Measurements from ENCODE around the gene SLC7A6OS.

Gene SLC7A6OS

DNA sequence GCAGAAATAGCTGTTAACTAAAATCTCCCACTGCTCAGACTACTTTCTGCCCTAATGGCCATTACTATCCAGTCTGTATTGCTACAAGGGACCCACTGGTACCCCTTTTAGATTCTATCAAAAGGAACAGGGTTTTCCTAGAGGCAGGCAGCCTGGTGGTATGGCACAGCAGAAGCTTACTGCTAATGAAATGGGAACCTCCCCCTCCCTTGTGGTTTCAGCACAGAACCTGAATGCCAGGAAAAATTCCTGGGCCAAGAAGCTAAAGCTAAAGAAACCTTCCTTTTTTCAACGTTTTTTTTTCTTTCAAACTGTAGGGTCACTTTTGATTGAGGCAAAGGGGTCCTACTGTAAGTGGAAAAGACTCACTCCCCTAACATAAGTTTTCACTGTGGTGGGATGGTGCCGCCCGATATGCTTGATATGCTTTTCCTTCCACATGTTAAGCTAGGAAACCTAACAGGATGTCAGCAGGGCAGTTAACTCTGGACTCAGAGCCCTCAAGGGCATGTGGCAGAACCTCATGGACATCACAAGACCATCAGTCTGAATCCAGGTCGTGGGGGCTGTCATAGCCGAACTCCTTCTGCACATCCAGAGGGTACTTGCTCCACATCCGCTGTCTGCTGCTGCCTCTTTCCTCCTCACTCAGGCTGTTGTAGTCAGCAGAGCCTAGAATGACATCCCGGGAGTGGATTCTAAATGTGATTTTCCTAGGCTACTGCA is 9.8 kb downstream of the SLC7A6OS start:
- Histone ChIP-seq H3K27ac (no peak overlapping the region), H3K9me3 (ENCODE audit: severe bottlenecking) (no peaks in the 10 kb centered on the region), H3K4me3 (ENCODE audit: low read depth, low read length) (no peak overlapping the region), H3K27me3 (ENCODE audit: insufficient read depth, low read depth, severe bottlenecking) (no peaks in the 10 kb centered on the region), H3K36me3 (peaks cover 85% of the 10 kb centered on the region)
- DNase-seq: no peak
- TF ChIP-seq, protein P1, sequence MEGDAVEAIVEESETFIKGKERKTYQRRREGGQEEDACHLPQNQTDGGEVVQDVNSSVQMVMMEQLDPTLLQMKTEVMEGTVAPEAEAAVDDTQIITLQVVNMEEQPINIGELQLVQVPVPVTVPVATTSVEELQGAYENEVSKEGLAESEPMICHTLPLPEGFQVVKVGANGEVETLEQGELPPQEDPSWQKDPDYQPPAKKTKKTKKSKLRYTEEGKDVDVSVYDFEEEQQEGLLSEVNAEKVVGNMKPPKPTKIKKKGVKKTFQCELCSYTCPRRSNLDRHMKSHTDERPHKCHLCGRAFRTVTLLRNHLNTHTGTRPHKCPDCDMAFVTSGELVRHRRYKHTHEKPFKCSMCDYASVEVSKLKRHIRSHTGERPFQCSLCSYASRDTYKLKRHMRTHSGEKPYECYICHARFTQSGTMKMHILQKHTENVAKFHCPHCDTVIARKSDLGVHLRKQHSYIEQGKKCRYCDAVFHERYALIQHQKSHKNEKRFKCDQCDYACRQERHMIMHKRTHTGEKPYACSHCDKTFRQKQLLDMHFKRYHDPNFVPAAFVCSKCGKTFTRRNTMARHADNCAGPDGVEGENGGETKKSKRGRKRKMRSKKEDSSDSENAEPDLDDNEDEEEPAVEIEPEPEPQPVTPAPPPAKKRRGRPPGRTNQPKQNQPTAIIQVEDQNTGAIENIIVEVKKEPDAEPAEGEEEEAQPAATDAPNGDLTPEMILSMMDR (IDR thresholded peaks at IDR 0.05; ENCODE audit: low read depth, low read length): no peak

DNA sequence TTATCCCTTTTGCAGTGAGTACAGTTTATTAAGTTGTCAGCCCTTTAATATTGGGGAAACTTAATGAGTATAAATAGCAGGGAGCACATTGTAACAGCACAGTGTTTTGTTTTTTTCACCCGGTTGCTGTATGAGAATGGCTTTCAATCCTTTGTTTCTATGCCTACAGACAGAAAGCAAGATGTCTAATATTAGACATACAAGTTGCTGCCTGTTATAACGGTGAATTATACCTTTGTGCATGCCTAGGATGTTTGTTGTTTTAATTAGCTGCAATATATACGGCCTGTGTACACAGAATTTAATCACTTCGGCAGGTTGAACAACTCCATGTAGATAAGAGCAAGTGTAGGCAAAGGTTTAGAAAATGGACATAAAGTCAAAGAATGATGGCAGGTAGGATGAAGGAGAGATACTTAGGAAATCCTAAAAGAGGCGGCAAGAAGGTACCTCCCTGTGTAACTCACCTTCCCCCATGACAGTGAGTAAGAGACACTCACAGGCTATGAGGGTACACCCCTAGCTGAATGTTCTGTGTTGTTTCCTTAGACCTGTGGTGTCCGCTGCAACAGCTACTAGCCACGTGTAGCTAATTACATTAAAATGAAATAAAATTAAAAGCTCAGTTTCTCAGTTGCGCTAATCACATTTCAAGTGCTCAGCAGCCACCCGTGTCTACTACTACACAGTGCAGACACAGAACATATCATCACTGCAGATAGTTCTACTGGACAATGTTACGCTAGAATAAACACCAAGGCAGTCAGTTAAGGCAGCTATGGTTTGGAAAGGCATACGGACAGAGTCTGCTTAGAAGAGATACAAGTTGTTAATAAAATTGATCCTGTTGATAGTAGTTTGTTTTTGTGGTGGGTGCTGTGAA is 10.9 kb downstream of the SLC7A6OS start:
- Histone ChIP-seq H3K4me3 (ENCODE audit: low read depth, low read length) (no peak overlapping the region), H3K9me3 (ENCODE audit: severe bottlenecking) (no peaks in the 10 kb centered on the region), H3K36me3 (peaks cover 87% of the 10 kb centered on the region), H3K27ac (peak overlapping the region; percentile 1; the same call in 1 of the 2 replicates), H3K27me3 (ENCODE audit: insufficient read depth, low read depth, severe bottlenecking) (no peaks in the 10 kb centered on the region)
- TF ChIP-seq, protein P1 (IDR thresholded peaks at IDR 0.05; ENCODE audit: low read depth, low read length): no peak
- no peak for DNase-seq

DNA sequence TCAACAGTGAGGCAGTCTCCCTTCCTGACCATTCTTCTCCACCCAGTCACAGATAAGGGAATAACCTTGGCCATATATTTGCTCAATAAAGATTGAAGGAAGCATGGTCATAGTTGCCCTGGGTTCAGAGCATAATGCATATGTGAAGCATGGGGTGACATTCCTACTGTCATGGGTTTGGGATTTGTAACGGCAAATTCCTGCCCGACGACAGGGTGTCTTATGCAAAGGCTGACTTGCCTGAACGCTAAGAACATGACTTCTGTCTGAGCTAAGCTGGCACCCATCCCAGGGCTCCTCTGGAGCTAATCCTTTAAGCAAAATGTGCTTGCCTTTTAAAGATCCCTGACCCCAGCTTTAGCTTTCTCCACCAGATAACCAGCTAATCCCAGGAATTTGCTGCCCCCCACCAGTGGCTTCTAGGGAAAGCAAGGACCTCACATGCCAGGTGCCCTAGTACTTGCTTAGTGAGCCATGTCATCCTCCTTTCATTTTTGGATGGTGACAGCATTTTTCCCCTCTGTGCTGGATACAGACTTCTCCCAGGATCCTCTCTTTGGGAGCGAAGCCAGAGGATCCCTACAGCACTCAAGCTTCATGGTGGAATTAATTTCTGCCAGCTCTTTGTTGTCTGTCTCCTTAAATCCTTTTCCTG is 11.7 kb downstream of the SLC7A6OS start:
- H3K9me3 ChIP-seq (ENCODE audit: severe bottlenecking): no peaks in the 10 kb centered on the region

DNA sequence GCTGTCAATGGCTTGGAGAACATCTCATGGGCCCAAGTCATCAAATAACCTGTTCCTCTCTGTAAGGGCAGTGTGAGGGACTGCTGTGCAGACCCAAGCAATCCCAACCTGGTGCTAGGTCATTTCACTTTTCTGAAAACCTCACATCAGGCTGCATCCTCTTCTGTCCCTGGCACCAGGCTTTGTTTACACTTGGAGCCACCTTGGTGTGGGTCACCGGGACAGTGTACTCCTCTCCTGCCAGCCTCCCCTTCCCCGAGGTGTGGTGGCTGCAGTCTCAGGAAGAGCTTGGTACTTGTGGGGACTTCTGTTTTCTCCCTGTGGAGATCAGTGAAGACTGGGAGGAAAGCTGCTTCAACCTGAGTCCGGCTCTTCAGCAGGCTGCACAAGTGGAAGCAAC is 12.4 kb downstream of the SLC7A6OS start:
- H3K27ac ChIP-seq: no peak overlapping the region
- H3K9me3 ChIP-seq (ENCODE audit: severe bottlenecking): no peaks in the 10 kb centered on the region
- TF ChIP-seq, protein P1 (IDR thresholded peaks at IDR 0.05; ENCODE audit: low read depth, low read length): no peak
- H3K36me3 ChIP-seq: peaks cover 87% of the 10 kb centered on the region
- no peak for DNase-seq
- no peaks in the 10 kb centered on the region for H3K27me3 ChIP-seq (ENCODE audit: insufficient read depth, low read depth, severe bottlenecking)
- no peak overlapping the region for H3K4me3 ChIP-seq (ENCODE audit: low read depth, low read length)

More for the DNA sequence above, 11.7 kb downstream of the SLC7A6OS start:
- TF ChIP-seq, protein P1 (IDR thresholded peaks at IDR 0.05; ENCODE audit: low read depth, low read length): 0 out of 2 replicates have a peak, but pooled peaks have one; percentile 6
- peak; percentile 91 for DNase-seq
- Histone ChIP-seq H3K36me3 (peaks cover 87% of the 10 kb centered on the region), H3K27ac (0 out of 2 replicates have a peak overlapping the region, but pooled peaks have one; percentile 1), H3K27me3 (ENCODE audit: insufficient read depth, low read depth, severe bottlenecking) (no peaks in the 10 kb centered on the region), H3K4me3 (ENCODE audit: low read depth, low read length) (no peak overlapping the region)

DNA sequence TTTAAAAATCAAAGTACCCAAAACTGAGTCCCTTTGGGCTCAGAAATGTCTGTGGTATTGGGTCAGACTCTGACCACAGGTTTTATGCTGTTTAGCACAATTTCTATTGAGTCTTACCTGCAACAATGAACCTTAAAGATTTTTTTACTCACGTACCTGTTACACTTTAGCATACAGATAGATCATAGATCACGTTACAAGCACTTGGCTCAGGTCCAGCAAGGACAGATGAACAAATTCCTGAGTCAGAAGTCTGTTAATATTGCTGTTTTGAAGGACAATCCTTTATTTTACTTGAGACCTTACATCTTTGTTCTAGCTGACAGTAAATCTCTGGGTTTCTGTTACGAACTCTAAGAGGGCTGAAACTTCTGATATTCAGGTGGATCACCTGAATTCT is 12.8 kb downstream of the SLC7A6OS start:
- peaks cover 85% of the 10 kb centered on the region for H3K36me3 ChIP-seq
- no peaks in the 10 kb centered on the region for H3K27me3 ChIP-seq (ENCODE audit: insufficient read depth, low read depth, severe bottlenecking)
- H3K27ac ChIP-seq: no peak overlapping the region
- no peak for DNase-seq
- H3K9me3 ChIP-seq (ENCODE audit: severe bottlenecking): no peaks in the 10 kb centered on the region
- H3K4me3 ChIP-seq (ENCODE audit: low read depth, low read length): no peak overlapping the region
- TF ChIP-seq, protein P1 (IDR thresholded peaks at IDR 0.05; ENCODE audit: low read depth, low read length): no peak
